ENCODE measurements around the gene RASL12. TPM values are rescaled to one million over a fixed set of nuclear protein-coding genes. Genes with fewer than 3 reads are reported as not detected.
"Not testable (repeated sequence)": the region's sequence is repeated elsewhere in the genome, so short reads cannot be mapped to it uniquely, and the experiment has no call there.

The RASL12 gene
- total RNA-seq, 4 donors from 2014 or later: 41.4 to 83.5 (median 78.7) TPM

- WGBS, 2 donors: 60 to 68% methylated on average over 30 to 51 of the region's 85 CpGs
- peak overlapping the region in 1 of 4 donors; percentile 17 for H3K4me3 ChIP-seq
- TF ChIP-seq EP300 (IDR thresholded peaks at IDR 0.05) (no peak), POLR2A (IDR thresholded peaks at IDR 0.05) (no peak)
- TF ChIP-seq, protein P1, sequence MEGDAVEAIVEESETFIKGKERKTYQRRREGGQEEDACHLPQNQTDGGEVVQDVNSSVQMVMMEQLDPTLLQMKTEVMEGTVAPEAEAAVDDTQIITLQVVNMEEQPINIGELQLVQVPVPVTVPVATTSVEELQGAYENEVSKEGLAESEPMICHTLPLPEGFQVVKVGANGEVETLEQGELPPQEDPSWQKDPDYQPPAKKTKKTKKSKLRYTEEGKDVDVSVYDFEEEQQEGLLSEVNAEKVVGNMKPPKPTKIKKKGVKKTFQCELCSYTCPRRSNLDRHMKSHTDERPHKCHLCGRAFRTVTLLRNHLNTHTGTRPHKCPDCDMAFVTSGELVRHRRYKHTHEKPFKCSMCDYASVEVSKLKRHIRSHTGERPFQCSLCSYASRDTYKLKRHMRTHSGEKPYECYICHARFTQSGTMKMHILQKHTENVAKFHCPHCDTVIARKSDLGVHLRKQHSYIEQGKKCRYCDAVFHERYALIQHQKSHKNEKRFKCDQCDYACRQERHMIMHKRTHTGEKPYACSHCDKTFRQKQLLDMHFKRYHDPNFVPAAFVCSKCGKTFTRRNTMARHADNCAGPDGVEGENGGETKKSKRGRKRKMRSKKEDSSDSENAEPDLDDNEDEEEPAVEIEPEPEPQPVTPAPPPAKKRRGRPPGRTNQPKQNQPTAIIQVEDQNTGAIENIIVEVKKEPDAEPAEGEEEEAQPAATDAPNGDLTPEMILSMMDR (IDR thresholded peaks at IDR 0.05): no peak
- H3K9me3 ChIP-seq: no peaks in the 10 kb centered on the region
- H3K36me3 ChIP-seq: no peaks in the 10 kb centered on the region
- H3K27me3 ChIP-seq: peaks cover 0 to 3% of the 10 kb centered on the region in 2 donors
- no peak for DNase-seq (ENCODE audit: low spot score in 2 of 2)
- H3K4me1 ChIP-seq: peaks cover 0 to 30% (median 13%) of the 10 kb centered on the region in 4 donors
- H3K27ac ChIP-seq: no peak overlapping the region
These were observed 9.6 kb upstream of the RASL12 start for GRCh38 chr15:65077291-65077980.

DNA sequence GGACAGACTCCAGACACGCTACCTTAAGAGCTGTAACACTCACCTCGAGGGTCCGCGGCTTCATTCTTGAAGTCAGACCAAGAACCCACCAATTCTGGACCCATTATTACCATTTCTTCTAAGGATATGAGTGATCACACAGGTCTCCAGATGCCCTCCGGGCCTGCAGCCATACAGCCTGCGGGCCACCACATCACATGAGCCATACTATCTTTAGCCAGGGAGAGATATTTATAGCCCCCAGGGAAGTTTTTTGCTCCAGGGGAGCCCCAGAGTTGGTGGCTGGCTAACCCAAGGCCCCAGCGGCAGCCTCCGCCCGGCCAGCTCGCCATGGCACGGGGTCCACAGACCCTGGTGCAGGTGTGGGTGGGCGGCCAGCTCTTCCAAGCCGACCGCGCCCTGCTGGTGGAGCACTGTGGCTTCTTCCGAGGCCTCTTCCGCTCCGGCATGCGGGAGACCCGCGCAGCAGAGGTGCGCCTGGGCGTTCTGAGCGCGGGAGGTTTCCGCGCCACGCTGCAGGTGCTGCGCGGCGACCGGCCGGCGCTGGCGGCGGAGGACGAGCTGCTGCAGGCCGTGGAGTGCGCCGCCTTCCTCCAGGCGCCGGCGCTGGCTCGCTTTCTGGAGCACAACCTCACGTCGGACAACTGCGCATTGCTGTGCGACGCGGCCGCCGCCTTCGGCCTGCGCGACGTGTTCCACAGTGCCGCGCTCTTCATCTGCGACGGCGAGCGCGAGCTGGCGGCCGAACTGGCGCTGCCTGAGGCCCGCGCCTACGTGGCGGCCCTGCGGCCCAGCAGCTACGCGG, 8.9 kb upstream of the RASL12 start, which contains the start of gene KBTBD13:
TSS of gene KBTBD13 (plus strand) at position 261 of the 805 bp plus-strand sequence. CDS start at position 331, 70 bp downstream.
- WGBS, 2 donors: 82 to 84% methylated on average over 45 to 72 of the region's 73 CpGs
- Histone ChIP-seq H3K27me3 (peaks cover 0 to 3% of the 10 kb centered on the region in 2 donors), H3K36me3 (no peaks in the 10 kb centered on the region), H3K4me1 (peaks cover 0 to 30% (median 13%) of the 10 kb centered on the region in 4 donors), H3K4me3 (no peak within 1 kb of the TSS), H3K27ac (no peak within 1 kb of the TSS), H3K9me3 (no peaks in the 10 kb centered on the region)
- DNase-seq (ENCODE audit: low spot score in 2 of 2): no peak
- TF ChIP-seq, protein P1 (IDR thresholded peaks at IDR 0.05): no peak
- TF ChIP-seq EP300 (IDR thresholded peaks at IDR 0.05): no peak
- TF ChIP-seq POLR2A (IDR thresholded peaks at IDR 0.05): no peak

- WGBS, 2 donors: 78 to 83% methylated on average over 12 of the region's 12 CpGs
- not testable (repeated sequence) for H3K9me3 ChIP-seq; H3K27me3 ChIP-seq; H3K27ac ChIP-seq; H3K36me3 ChIP-seq; H3K4me3 ChIP-seq; DNase-seq (ENCODE audit: low spot score in 2 of 2)
- peaks cover 0 to 30% (median 13%) of the 10 kb centered on the region in 4 donors for H3K4me1 ChIP-seq
These were observed 8.0 kb upstream of the RASL12 start for GRCh38 chr15:65075607-65076395.

DNA sequence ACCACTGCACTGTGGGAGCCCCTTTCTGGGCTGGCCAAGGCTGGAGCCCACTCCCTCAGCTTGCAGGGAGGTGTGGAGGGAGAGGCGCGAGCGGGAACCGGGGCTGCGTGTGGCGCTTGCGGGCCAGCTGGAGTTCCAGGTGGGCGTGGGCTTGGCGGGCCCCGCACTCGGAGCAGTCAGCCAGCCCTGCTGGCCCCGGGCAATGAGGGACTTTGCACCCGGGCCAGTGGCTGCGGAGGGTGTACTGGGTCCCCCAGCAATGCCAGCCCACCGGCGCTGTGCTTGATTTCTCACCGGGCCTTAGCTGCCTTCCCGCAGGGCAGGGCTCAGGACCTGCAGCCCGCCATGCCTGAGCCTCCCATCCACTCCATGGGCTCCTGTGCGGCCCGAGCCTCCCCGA, 7.2 kb upstream of the RASL12 start:
- WGBS, 2 donors: 90% methylated on average over 10 of the region's 22 CpGs; no CpG with 5 or more reads in 1 of the 2 donors
- DNase-seq (ENCODE audit: low spot score in 2 of 2); H3K4me3 ChIP-seq; H3K9me3 ChIP-seq; H3K27me3 ChIP-seq; H3K27ac ChIP-seq; H3K36me3 ChIP-seq: not testable (repeated sequence)
- peaks cover 0 to 35% (median 16%) of the 10 kb centered on the region in 4 donors for H3K4me1 ChIP-seq

GRCh38 chr15:65072617-65073016, 4.8 kb upstream of the RASL12 start:
- Histone ChIP-seq H3K36me3 (no peaks in the 10 kb centered on the region), H3K4me1 (peaks cover 0 to 50% (median 24%) of the 10 kb centered on the region in 4 donors), H3K4me3 (no peak overlapping the region), H3K27ac (peak overlapping the region in 2 of 4 donors; percentile 71 to 77), H3K27me3 (peaks cover 0 to 3% of the 10 kb centered on the region in 2 donors), H3K9me3 (no peaks in the 10 kb centered on the region)
- TF ChIP-seq, protein P1 (IDR thresholded peaks at IDR 0.05): no peak
- TF ChIP-seq EP300 (IDR thresholded peaks at IDR 0.05): no peak
- no peak for TF ChIP-seq POLR2A (IDR thresholded peaks at IDR 0.05)
- WGBS, 2 donors: 93 to 94% methylated on average over 3 of the region's 3 CpGs
- DNase-seq (ENCODE audit: low spot score in 2 of 2): no peak
